HG02970 (cell line): ENCODE results near the gene DENND6A.
"Not testable (repeated sequence)": the region's sequence is repeated elsewhere in the genome, so short reads cannot be mapped to it uniquely, and the experiment has no call there.

Experiments
- ATAC-seq: cut with Tn5 transposase; IDR thresholded peaks from one replicate; pipeline ENCODE4 v1.9.1; 2021; ENCODE audit warnings: mild to moderate bottlenecking, moderate library complexity, moderate number of reproducible peaks; ENCODE audit not compliant: unreplicated experiment, low FRiP score

DENND6A gene

DNA sequence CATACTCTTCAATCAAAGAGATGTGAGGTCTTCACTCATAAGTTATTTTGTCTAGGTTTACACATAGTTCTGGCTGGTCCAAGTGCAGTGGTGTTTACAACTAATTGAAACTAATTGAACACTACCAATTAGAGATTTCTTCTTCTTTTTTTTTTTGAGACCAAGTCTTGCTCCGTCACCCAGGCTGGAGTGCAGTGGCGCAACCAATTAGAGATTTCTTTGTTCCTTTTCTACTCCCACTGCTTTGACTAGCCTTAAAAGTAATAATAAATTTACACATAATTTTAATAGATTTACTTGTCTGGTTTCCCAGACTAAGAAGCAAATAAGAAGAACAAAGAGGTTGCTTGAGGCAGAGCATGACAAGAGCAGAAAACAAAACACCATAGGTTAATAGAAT, 6.7 kb upstream of the DENND6A start:
- no peak for ATAC-seq

DNA sequence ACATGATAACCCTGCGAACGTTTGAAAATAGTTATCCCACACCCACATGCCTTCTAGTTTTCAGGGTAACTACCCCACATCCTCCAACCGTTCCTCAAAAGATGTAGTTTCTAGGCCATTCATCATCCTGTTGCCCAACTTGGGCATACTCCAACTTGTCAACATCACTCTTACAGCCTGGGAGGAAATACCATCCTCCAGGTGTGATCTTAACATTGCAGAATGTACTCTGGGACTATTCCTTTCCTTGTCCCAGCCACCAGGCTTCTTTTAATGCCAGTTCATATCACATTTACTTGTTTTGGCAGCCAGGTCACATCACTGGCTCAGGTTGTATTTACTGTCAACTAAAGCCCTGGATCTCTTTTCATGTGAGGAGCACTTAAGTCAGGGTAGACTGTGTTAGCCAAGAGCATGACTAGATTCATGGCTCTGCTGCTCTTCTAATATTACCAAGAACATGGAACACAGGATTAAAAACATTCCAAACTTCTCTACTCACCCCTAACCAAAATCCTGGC, 4.0 kb upstream of the DENND6A start:
- no peak for ATAC-seq

DNA sequence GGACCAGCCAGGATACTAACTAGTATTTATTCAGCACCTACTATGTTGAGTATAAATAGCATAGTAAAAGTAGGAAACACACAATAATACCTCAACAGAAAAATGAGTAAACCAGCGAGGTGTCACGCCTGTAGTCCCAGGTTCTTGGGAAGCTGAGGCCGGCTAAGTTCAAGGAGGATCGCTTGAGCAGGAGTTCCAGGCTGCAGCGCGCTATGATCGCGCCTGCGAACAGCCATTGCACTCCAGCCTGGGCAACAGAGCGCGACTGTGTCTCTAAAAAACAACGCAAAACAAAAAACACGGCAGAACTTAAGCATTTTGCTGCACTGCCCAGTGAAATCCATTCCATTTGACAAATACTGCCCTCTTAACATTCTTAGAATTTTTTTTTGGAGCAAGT, 1.3 kb upstream of the DENND6A start:
- no peak for ATAC-seq

DNA sequence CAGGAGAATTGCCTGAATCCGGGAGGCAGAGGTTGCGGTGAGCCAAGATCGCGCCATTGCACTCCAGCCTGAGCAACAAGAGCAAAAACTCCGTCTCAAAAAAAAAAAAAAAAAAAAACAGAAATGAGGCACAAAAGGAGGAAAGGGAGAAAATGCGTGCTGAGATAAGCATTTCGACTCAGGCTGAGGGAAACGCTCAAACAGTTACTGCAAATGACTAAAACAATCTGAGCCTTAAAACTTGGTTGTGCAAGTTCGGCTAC, 813 bp downstream of the DENND6A start:
- not testable (repeated sequence) for ATAC-seq

DNA sequence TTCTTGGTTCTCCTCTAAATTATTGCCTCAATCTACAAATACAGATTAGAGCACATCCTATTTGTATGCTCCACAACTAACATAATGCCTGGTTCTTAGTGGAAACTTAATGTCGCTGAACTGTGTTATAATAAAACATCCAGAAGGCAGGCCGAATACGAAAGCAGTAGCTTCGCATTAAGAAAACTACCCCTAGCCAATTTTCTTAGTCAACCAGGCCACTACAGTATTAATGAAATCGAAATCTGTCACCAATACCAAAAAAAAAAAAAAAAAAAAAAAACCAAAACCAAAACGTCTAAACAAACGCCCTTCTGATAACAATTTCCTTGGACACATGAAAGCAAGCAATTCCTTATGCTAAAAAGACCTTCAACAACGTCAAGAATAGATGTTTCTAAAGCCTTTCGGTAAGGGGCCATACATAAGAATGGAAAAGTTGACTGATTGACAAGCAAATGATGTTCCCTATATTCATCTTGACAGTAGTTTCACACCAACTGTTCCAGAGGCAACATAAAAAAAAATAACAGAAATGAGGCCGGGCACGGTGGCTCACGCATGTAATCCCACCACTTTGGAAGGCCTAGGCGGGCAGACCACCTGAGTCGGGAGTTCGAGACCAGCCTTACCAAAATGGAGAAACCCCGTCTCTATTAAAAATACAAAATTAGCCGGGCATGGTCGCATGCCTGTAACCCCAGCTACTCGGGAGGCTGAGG, 1.3 kb downstream of the DENND6A start:
- no peak for ATAC-seq

DNA sequence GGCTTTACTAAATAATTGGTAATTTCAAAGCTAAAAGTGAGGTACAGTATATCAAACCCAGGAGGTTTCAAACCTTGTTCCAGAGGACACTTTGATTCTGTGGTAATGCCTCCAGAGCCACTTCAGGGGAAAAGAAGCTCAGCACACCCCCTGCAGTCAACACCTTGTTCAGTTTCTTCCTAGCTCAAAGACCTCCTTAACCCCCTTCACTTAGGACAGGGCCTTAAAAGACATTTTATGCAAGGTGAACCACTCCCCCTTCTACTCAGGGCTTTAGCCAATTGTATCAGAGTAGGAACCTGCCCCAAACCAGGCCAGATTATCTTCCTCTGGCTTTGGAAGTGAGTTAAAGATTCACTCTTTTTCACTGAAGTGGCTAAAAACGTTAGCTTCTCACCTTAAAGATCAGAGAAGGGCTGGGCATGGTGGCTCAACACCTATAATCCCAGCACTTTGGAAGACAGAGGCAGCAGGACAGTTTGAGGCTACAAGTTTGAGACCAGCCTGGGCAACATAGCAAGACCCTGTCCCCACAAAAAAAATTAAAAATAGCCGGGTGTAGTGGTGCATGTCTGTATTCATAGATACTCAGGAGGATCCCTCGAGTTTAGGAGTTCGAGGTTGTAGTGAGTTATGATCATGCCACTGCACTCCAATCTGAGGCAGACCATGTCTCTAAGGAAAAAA, 3.4 kb downstream of the DENND6A start:
- ATAC-seq: no peak

DNA sequence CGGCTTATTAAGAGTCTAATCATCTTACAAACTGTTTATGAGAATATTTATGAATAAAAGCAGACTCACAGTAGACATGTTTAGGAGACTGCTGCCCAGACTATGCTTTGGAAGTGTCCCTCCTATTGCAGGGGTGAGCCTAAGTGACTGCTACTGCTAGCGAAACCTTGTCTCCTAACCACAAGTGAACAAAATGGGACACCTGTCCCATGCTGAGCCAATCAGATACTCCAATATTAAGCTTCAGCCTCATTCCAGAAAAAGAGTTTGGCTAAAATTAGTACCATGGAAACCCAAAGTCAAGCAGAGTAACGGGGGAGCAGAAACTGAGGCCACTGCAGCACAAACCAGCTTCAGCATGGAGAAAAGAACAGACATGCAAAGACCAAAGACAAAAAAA, 4.6 kb downstream of the DENND6A start:
- ATAC-seq: no peak

DNA sequence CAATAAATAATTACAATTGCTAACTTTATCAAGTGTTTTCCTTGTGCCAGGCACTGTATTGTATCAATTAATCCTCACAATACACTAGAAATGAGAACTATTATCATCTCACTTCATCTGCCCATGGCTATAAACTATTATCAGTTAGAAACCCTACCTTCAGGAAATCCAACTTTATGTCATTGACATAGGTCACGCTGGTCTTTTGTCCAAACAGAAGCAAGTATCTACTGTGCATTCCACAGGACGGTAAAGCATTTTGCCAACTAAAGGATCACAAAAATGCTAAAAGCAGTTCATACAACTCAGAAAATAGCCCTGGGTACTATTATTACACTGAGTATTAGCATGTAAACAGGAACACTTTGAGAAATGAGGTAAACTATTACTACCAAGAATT, 9.6 kb downstream of the DENND6A start:
- no peak for ATAC-seq

DNA sequence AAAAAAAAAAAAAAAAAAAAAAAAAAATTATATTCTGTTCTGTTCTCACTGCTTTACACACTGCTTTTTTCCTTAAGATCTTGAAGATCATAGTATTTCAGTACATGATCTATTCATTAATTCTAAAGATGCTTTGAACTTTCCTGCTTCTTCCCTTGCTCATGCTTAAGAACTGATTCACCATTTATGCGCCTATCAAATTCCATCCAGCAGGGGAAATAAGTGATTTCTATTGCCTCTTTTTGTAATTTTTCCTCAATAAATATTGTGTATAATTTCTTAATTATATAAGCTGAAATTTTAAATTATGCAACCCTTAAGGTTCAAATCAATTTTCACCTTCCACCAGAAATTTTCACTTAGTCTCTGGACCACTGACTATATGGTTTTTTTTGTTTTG, 10.6 kb downstream of the DENND6A start:
- ATAC-seq: no peak

DNA sequence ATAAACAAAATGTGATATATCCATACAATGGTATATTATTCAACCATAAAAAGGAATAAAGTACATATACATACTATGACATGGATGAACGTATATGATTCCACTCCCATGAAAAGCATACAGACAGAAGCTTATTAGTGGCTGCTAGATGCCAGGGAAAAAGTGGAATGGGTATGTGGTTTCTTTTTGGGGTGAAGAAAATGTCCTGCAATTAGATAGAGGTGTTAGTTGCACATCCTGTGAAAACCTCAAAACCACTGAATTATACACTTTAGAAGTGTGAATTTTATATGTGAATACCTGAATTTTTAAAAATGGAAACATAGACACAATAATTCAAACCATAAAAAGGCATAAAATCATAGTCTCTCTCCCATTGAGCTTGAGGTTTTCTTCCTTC, 11.2 kb downstream of the DENND6A start:
- no peak for ATAC-seq

DNA sequence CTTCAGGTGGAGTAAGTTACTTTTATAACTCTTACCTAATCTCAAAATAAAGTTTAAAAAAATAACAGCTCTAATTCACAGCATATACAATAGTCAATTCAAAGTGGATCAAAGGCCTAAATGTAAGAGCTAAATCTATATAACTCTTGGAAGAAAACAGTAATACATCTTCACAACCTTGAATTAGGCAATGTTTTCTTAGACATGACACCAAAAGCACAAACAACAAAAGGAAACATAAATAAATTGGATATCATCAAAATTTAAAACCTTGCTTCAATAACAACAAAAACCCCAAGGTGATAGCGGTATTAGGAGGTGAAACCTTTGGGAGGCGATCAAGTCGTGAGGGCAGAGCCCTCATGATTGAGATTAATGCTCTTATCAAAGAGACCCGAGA, 12.8 kb downstream of the DENND6A start:
- no peak for ATAC-seq

DNA sequence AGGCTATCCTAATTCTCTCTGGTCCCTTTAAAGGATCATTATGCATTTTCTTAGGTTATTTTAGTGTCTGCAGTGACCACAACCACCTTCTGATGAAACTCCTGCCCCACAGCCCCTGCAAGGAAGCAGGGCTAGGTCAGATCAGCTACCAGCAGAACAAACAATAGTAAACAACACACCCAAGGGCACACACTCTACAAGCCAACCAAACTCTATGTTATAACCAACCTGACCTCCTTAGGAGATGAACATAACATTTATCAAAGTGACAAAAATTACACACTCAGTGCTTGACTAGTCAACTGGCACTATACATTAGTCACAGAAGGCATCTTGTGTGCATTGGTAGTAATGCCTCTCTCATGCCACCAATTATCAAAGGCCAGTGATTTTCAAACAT, 17.3 kb downstream of the DENND6A start:
- no peak for ATAC-seq

DNA sequence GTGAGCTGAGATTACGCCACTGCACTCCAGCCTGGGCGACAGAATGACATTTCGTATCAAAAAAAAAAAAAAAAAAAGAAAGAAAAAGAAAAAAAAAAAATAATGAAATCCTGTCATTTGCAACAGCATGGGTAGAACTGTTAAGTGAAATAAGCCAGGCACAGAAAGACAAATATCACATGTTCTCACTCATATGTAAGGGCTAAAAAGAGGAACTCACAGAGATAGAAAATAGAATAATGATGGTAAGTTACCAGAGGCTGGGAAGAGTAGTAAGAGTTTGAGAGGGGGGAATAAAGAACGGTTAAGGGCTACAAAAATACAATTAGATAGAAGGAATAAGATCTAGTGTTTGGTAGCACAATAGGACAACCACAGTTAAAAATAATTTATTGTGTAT, 19.7 kb downstream of the DENND6A start:
- no peak for ATAC-seq

DNA sequence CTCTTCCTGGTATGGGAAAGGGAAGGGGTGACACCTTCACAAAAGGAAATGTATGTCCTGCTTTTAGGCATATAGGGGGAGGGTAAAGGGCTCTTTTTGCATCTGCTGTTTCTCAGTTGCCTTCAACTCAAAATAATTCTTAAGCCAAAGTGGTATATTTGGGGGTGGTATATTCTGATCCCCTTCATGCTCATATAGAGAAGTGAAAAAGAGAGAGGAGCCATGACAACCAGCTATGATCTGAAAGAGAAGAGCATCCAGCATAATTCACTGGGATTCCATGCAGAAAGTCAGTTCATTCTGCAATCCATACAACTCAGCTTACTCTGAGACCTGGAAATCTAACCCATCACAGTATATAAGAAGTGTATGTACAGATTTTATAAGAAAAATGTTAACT, 22.3 kb downstream of the DENND6A start:
- ATAC-seq: no peak

DNA sequence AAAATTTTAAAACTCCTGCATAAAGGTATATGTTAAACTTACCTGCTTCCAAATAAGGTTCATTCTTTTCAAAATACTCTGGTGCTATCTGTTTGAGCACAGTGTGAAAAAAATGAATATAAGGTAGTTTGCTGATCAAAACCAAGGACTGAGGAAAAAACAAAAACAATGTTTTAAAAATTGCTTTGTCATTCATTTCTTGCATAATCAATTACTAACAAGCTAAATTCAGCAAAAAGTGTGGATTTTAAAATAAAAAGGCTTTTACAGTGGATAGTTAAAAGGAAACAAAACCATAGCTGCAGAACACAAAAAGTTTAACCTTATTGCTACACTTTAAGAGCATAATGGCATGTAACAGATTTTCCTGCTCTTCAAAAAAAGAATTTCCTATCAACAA, 31.5 kb downstream of the DENND6A start:
- ATAC-seq: no peak

DNA sequence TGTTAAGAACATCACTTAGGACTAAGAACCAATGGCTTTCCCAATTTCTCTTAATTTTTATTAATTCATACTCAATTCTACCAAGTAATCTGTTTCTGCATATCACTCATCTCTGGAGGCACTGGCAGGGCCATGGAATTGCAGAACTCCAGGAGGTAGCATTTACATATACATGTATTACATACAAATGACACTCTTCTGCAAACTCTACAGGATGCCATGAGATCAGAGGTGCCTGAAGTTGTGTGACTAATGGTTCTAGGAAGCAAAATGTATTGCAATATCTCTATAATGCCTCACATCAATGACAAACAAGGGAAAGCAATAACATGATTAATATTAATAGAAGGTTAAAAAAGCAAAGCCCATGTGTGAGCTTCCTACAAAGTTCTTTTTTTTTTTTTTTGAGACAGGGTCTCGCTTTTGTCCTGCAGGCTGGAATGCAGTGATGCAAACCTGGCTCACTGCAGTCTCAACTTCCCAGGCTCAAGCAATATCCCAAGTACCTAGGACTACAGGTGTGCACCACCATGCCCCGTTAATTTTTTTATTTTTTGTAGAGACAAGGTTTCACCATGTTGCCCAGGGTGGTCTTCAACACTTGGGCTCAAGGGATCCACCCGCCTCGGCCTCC, 33.0 kb downstream of the DENND6A start:
- ATAC-seq: no peak

DNA sequence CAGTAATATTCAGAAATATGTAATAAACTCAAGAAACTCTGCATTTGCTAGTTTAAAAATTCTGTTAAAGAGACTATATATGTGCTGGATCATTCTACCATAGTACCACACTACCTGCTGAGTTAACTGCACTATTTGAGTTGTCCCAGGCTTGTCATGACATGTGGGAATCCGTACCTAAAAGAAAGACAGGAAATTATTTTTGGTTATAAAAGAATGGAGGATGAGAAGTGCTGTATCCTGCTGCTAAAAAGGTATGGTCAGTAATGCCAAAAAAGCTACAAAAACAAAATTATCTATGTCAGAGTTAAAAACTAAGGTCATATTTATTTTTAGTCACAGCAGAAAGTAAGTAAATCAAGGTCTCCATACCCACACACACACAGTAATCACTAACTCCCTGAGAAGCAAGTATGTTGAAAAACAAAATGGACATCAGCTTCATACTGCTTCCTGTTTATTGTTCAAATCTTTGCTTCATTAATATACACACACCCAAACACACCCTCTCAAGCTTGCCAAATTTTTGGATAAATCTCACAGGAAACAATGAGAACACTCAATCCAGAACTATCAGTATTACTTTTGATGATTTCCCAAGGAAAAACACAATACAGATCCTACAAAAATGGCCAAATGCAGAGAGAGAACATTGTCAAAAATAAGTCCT, 33.7 kb downstream of the DENND6A start:
- no peak for ATAC-seq

DNA sequence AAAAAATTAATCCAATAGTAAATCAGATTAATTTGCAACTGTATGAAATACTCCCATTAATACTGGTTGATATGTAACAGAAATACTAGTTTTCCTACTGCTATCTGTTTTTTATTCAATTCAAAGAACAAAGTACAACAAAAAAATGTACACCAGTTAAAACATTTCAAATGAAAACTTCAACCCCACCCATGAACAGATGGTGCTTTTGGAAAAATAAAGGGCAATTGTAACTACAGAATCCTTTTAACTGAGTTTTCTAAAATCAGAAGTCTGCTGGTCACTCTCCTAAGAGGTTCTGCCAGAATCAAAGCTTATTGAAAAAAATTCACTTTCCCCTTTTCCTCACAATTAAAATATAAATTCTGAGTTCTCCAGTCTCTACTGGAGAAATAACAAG, 34.3 kb downstream of the DENND6A start:
- no peak for ATAC-seq

DNA sequence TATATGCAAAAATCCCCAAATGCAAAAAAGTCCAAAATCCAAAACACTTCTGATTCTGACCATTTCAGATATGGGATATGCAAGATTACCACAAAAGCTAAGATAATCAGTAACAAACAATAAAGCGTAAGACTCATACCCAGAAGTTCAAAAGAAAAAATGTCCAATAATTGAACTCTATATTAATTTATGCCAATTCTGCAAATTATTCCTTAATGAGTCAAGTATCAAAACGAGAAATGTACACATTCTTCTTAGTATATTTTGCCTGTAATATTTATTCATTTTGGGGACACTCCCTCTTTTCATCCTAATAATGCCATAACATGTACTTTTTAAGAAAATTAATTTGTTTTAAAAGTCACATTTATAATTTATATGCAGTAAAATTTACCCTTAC, 37.1 kb downstream of the DENND6A start:
- no peak for ATAC-seq

DNA sequence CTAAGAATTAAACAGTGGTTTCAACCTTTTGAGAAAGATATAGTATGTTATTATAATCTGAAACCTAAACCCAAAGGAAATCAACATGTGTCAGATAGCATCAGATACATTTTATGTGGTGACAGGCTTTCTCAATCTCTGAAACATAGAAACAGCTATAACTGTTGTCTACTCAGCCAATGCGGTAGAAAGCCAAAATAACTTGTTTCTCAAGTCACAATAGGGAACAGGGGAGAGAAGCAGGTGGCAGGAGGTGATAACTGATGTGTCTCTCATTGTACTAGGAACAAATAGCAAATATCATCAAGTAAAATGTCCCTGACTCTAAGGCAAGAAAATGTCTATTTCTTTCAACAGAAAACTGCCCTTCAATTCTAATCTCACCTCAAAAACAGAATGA, 38.6 kb downstream of the DENND6A start:
- ATAC-seq: no peak

DNA sequence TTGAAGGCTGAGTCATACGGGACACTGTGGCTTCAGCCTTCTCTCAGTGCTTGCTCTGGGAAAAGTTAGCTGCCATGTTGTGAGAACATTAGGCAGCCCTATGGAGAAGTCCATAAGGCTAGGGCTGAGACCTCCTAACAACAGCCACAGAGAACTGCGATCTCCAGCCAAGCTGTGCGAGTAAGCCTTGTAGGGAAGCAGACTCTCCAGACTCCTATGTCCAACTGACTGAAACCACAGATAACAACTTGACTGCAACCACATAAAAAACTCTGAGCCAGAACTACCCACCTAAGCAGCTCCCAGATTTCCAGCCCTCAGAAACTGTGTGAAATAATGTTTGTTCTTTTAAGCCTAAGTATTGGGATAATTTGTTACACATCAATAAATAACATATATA, 40.7 kb downstream of the DENND6A start:
- ATAC-seq: no peak
